Suppressor macrophage (primary cell): ENCODE results near the gene FBP1.
"Not testable (repeated sequence)": the region's sequence is repeated elsewhere in the genome, so short reads cannot be mapped to it uniquely, and the experiment has no call there.

Source experiments
- DNase-seq, 4 experiments: peaks; one replicate each; pipeline ENCODE4 v3.0.0-alpha.2; 2020 to 2022

The FBP1 gene

DNA sequence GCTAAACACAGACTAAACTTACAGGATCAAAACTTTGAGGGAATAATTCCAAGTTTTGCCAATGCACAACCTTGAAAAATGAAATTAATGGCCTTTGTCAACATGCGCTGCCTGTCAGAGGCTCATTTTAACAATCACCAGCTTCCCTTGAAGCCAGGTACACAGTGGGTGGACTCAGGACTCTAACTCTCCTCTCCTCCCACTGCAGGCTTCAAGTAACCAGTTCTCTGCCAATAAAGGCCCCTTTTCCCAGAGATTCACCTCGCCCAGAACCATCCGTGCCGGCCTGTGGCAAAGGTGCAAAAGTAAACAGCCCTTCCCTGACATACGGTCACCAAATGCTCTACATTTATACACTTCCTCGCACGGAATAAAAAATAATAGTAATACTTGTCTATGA lies 27.2 kb downstream of the FBP1 start:
- DNase-seq, result no peak

DNA sequence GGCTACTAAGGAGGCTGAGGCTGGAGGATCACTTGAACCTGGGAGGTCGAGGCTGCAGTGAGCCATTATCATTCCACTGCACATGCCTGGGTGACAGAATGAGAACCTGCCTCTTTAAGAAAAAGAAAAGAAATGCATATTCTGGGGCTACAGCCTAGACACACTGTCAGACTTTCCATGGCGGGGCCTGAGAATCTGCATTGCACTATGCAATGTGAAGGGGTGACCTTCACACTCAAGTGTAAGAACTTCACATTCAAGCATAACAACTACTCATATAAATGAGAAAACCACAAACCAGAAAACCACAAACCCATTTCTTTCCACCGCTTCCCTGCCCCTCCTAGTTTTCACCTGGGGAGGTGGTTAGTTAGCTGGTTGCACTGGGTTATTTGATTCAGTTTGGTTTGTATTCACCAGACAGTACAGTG lies 27.7 kb downstream of the FBP1 start:
- DNase-seq, result no peak

DNA sequence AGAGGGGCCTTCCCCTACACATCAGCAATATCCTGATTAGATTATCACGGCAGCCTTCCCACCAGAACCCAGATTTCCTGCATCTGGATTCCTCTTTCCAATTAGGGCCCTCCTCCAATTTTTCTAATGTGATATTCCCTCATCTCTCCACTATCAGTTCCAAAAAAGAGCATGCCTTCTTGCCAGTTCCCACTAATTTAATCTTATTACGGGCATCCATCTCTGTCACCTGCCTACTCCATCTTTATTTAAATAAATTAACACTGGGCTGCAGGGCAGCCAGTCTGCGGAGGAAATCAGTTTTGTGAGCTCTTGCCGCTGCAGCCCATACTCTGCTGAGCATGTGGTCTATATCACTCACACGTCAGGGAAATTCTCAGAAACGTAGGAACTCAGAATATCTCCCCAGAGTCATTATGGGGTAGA lies 29.1 kb downstream of the FBP1 start:
- DNase-seq, result no peak

DNA sequence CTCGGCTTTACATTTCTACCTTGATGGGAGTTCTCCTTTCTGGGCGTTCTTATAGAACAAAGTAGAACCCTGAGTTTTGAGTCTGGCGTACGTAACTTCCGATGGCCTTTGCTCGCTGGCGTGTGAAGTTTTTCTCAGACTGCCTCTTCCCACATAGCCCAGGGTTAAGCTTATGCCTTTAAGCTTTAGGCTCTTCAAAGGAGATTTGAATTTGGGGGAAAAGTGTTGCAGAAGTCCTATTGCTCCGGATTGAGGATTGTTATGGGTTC lies 32.0 kb downstream of the FBP1 start:
- DNase-seq, result no peak

DNA sequence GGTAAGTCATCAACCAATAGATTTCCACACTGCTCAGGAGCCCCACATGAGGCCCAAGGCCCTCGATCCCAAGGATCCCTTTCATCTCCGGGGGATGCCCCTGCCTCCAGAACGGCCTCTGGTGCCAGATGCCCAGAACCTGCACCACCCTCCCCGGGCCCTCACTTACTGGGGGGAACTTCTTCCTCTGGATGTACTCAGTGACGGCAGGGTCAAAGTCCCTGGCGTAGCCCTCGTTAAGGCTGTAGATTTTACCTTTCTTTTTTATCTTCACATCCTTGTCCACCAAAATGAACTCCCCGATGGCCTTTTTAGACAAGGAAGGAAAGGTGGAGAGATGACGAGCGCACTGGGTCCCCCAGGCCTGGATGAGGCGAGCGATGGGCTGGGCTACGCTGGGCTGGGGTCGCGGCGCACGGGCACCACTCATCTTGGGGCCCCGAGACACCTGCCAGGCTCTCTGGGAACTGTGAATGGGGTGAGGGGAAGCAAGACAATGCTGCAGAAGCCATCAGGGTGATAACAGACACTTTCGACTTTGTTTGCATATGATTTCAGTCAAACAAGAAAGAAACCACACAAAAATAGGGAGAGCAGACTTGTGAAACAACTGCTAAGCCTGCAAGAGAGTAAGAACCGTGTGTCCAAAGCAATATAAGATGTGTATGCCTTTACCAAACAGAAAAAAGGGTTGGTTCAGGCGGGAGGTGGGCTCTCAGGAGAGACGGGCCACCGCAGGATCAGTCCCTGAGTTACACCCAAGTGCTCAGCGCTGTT lies 32.5 kb downstream of the FBP1 start:
- no peak for DNase-seq

DNA sequence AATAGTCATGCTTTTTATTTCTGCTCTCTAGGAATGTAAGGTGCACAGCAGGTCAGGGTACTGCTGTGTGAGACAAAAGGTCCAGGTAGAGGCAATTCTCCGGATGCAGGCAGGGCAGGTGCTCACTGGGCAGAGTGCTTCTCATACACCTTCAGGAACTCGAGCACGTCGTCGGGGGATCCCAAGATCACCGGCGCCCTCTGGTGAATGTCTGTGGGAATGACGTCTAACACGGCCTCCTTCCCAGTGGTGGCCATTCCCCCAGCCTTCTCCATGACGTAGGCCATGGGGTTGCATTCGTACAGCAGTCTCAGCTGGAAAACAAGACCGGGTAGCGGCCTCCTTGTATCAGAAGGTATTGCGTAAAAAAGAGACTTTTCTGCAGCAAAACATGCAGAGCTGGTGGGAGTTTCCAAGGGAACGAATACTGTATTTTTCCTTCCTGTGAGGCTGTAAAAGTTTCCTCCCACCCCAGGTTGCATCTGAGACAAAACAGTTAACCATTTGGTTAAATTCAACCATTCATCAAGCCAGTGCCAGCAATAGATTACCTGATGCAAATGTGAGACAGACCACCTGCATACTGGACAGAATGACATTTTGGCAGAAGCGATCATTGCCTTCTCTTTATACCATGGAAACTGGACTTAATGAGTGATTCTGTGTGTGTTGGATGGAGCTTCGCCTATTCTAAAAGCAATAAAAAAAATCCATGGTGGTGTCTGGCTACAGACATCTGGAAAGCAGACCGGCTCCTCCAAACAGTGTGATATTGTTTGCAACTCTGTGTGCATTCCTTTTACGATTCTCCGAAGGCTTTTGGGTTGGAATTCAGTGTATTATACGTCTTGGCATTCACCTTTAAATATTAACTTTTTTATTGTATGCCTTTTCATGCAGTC lies 35.8 kb downstream of the FBP1 start:
- DNase-seq, result peak; percentile 64 to 83 (median 72)

DNA sequence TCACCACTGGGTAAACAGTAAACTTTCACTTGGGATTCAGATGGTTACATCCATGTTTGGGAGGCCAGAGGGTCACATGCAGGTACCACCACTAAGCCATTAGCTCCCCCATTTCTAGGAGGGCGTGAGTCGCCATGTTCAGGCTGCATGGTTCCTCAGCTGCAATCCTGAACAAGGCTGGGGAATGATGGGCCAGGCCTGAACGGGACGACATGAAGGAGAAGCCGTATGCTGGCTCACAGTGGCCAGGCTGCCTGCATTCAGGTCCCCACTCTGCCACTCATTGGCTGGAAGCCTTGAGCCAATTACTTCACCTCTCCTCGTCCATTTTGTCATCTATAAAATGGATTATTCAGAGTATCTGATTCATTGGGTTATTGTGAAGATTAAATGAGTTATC lies 36.7 kb downstream of the FBP1 start:
- no peak for DNase-seq

DNA sequence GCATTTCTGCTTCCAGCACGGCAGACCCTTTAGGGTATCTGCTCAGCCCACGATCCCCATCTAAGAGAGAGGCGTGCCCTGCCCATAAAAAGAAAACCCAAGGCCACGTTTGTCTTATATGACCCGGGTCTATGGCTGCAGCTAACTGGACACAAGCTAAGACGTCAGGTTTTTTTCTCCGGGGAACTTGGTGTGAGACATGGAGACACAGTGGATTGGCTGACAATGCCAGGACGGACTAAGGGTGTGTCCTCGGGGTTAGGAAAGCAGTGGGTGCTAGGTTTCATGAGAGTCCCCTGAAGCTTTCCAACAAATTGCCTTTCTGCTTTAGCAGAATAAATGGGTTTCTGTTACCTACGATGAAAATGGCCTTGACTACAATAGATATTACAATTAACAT lies 38.6 kb downstream of the FBP1 start:
- no peak for DNase-seq

DNA sequence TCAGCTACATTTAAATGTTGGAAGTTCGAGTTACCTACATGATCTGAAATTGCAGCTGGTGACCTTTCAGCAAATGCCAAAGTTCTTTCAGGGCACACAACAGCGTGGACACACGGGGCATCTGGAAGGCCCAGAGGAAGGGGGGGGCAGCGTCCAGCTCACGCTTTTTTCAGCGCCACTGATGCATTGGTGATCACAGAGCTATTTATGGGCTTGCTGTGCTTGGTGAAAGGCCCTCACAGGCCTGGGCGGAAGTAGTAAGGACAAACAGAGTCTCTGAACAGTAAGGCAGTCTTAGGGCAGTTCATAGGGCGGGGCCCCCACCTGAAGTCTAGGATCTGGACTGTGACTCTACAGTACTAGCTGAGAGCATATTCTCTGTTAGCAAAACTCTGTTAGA lies 39.1 kb downstream of the FBP1 start:
- no peak for DNase-seq

DNA sequence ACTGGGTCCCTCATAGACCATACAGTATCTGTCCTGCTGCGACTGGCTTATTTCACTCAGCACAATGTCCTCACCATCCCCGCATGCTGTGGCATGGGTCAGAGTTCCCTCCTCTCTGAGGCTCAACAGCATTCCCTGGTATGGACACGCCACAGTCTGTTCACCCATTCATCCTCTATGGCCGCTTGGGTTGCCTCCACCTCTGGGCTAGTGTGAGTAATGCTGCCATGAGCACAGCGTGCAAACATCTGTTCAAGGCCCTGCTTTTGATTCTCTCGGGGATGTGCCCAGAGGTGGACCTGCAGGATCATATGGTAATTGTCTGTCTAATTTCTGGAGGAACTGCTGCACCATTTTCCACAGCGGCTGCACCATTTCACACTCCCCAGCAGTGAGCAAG lies 40.2 kb downstream of the FBP1 start:
- DNase-seq, result no peak

DNA sequence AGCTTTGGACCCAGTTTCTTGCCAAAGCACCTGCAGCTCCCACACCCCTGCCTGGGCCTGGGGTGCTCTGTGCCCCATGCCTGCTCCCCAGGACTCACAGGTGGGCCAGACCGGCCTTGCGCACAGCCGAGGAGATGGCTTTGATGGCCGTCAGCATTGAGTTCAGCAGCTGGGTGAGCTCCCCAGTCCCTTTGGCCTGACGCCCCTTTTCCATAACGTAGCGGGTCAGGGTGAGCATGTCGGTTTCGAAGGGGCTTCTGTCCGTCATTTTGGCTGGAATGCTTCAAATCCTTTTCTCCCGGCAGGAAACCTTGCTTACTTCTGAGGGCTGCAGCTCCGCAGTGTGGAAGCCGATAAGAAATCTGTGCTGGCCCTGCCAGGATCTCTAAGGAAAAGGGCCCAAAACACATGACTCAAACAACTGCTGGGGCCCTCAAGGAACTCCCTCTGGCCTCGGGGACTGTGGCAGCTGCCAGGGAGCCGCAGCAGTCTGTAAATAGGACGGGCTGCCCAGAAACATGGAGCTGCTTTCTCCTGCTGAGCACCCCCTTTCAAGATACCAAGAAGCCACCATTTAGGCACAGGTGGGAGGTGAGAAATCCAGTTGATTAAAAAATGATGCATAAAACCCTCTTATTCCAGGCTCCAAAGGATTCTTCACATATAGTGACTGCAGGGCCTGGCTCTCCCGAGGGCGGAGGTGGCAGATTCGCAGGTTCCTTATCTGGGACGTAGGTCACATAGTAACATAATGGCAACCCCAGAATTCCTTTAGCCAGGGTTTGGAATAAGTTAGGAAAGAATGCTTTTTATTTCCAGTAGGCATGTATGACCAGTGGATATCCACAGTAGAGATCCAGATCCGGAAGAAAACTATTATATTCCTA lies 45.6 kb downstream of the FBP1 start, which contains the start of gene FBP2:
Gene FBP2, minus strand, starts transcription at position 366 of the 887 bp plus-strand sequence. Its CDS starts 98 bp downstream, at position 268.
- no peak for DNase-seq

DNA sequence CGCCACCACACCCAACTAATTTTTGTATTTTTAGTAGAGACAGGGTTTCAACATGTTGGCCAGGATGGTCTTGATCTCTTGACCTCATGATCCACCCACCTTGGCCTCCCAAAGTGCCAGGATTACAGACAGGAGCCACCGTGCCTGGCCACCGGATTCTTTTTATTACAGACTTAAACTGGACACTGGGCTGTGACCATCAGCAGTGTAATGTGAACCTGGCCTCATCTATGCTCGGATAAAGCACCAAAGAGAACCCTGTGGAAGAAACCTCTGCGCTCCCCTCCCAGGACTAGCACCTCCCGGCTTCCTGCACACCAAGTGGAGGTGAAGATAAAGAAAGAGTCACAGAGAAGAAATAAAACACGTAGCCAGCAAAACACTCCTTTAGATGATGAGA lies 46.6 kb downstream of the FBP1 start:
- DNase-seq, result not testable (repeated sequence)

DNA sequence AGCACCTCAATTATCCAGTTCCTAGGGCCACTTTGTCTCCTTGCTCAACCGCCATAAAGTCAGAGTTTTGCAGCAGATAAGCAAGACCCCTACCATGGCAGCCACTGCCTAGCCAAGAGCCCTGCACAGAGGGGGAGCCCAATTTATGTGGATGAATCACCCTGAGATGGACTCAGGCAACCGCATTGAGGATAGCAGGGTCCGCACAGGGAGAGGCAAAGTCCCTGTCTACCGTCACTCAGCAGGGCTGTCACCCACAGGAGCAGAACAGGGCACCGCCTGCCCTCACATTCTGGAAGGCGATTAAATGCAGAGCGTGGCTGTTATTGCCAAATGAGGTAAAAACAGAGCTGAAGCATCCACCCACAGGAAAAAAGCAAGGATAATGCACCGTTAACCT lies 47.4 kb downstream of the FBP1 start:
- no peak for DNase-seq

DNA sequence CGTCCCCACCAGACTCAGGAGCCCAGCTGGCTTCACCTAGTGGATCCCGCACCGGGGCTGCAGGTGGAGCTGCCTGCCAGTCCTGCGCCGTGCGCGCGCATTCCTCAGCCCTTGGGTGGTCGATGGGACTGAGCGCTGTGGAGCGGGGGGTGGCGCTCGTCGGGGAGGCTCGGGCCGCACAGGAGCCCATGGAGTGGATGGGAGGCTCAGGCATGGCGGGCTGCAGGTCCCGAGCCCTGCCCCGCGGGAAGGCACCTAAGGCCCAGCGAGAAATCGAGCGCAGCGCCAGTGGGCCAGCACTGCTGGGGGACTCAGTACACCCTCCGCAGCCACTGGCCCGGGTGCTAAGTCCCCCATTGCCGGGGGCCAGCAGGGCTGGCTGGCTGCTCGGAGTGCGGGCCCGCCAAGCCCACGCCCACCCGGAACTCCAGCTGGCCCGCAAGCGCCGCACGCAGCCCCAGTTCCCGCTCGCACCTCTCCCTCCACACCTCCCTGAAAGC lies 48.2 kb downstream of the FBP1 start:
- DNase-seq, result not testable (repeated sequence)

DNA sequence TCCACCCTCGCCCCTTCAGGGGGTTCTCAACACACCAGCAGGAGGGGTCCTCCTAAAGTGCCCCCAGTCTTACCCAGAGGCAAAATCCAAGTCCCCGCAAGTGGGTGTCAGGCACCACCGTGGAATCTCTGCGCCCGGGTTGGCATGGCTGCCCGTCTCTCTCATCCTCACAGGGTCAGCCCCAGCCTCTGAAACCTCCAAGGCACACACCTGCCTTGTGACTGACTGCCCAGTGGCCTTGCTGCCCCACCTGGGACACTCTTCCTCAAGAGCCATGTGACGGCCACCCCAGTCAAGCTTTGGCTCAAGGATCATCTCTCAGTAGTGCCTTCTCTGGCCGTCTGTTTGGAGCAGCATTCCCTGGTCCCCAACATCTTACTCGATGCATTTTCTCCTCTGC lies 50.6 kb downstream of the FBP1 start:
- no peak for DNase-seq

DNA sequence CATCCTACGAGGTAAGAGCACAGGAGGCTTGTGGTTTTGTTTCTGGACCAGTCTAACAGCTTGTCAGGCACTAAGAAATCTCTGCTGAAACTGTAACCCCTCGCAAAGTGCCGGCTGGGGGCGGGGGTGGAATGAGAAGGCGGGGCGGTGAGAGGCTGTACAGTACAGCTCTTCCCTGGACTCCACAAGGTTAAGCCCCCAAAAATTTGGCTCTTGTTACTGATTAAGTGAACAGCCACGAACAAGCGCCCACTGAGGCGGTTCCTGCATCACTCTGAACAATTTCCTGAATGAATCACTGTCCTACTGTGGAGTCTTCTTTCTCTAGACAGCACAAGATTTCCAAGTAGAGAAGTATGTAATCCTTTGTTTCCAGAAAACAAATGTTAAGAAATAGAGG lies 52.5 kb downstream of the FBP1 start:
- DNase-seq, result peak in 2 of 4 experiments; percentile 14 to 20

DNA sequence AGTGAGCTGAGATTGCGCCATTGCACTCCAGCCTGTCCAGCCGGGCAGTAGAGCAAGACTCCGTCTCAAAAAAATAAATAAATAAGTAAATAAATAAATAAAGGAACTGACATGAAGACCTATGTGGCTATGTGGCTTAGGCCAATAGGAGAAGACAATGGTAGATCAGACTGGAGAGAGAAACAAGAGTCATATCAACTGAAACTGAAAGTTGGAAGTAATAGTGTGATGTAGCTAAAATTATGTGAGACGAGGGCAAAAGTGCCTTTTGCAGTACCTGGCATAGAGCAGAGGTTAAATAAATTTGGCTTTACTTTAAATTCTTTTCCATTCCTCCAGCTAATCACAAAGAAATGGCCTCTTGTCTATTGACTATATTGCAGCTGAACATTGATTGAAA lies 53.0 kb downstream of the FBP1 start:
- peak in 2 of 4 experiments; percentile 27 to 41 for DNase-seq

DNA sequence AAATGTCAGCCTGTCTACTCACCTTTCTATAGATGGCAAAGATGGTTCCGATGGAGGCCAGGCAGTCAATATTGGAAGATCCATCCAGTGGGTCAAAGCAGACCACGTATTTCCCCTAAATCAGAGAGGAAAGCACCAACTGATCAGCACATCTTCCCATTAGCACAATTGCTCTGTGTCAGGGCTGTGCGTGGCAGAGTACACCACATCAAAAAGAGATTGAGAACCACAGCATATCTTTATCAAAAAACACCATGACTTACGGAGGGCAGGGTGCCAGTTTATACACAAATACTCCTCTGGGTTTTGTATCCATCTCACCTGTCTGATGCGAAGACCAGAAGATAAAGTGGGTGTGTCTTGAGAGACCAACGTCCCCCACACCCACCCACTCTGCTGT lies 54.8 kb downstream of the FBP1 start:
- DNase-seq, result no peak

DNA sequence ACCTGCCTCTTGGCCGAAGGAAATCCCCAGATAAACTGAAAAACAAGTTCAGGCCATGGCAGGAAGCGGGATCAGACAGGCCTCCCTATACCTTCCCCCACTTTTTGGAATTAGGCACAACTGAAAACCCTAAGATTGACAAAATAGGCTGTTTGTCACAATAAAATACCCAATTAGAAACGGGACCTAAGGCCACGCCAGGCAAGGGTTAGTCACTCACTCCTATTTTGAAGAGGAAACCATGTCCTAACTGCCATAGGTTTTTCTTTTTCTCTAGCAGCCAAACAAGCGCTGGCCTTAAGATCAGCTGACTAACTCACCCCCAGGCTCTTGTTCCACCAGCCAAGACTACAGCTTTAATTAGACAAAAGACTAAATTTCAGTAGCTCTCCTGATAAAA lies 57.6 kb downstream of the FBP1 start:
- DNase-seq, result no peak

DNA sequence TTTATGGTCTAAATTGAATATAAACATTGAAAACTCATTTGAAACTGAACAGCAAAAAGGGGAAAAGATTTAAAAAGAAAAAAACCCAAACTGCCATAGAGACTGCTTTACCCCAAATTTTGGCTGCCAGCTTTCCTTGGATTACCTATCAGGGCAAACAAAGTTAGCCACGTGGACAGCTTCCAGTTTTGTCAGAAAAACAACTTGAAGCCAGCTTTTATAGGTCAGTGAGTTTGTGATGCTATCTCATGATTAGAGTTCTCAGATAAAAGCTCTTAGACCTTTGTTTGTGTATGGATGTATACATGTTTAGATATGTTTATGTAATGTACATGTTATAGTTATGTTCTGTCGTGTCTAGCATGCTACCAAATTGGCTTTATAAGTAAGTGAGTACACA lies 61.7 kb downstream of the FBP1 start:
- DNase-seq, result no peak

DNA sequence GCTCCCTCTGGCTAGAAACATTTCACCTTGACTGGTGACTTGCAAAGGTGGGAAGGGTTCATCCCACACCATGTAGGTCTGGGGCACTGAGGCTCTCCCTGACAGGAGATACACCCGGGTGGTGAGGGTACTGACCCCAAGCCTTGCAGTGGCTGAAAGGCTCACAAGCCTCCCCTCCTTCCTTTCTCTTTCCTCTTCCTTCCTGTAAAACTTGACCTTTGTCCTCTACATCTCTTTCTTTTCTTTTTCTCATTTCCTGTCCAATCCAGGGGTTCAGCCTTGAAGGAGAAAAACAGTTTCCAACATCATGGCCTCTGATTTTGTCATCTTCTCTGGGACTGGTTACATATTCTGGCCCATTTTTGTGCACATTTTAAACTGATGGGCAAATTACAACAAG lies 62.3 kb downstream of the FBP1 start:
- DNase-seq, result no peak

DNA sequence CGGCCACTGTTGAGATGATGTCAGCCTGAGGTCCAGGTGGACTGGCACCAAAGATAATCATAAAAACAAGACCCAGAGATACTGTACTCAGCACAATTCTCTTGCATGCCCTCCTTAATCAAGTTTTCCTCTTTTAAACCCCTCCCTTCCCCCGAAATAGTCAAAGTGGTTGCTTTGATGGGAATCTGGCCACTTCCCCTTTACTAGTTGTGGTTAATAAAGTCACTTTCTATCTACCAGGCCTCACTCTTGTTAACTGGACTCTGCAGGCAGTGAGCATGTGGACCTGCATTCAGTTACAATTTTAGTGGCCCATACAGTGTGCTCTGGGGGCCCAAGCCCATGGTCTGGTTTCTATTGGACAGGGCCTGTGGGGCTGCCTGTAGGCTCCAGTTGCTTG lies 63.2 kb downstream of the FBP1 start:
- peak; percentile 34 to 66 (median 54) for DNase-seq
